ENCODE data around the gene AKR1C4. TPM values are rescaled to one million over a fixed set of nuclear protein-coding genes. Genes with fewer than 3 reads are reported as not detected.
"Not testable (repeated sequence)": the region's sequence is repeated elsewhere in the genome, so short reads cannot be mapped to it uniquely, and the experiment has no call there.

Gene AKR1C4
- total and polyA plus RNA-seq, 4 donors: 3.2 to 260 (median 129) TPM

- DNase-seq (ENCODE audit: low spot score): no peak
- no peak overlapping the region for H3K9ac ChIP-seq (ENCODE audit: low read depth in 1 of 2, low read length in 2 of 2)
- no peaks in the 10 kb centered on the region for H3K27me3 ChIP-seq (ENCODE audit: control insufficient read depth in 4 of 4, insufficient read depth in 4 of 4, low read length in 3 of 4)
- TF ChIP-seq HNF4G (IDR thresholded peaks at IDR 0.05) (no peak), GABPA (IDR thresholded peaks at IDR 0.05 in 1 of 2, conservative IDR thresholded peaks at IDR 0.05 in 1 of 2) (no peak), TAF1 (conservative IDR thresholded peaks at IDR 0.05) (no peak), EGR1 (IDR thresholded peaks at IDR 0.05; ENCODE audit: low read depth in 2 of 2) (no peak), JUND (IDR thresholded peaks at IDR 0.05) (no peak), ZBTB33 (IDR thresholded peaks at IDR 0.05) (no peak), YY1 (IDR thresholded peaks at IDR 0.05) (no peak), RAD21 (IDR thresholded peaks at IDR 0.05) (no peak), RXRA (IDR thresholded peaks at IDR 0.05) (no peak), FOXA2 (IDR thresholded peaks at IDR 0.05) (no peak), SP1 (IDR thresholded peaks at IDR 0.05) (no peak), FOXA1 (IDR thresholded peaks at IDR 0.05) (no peak), ATF3 (IDR thresholded peaks at IDR 0.05) (no peak), HNF4A (conservative IDR thresholded peaks at IDR 0.05) (no peak), MAX (IDR thresholded peaks at IDR 0.05) (no peak), NR2F2 (IDR thresholded peaks at IDR 0.05) (no peak)
- TF ChIP-seq, protein P1, sequence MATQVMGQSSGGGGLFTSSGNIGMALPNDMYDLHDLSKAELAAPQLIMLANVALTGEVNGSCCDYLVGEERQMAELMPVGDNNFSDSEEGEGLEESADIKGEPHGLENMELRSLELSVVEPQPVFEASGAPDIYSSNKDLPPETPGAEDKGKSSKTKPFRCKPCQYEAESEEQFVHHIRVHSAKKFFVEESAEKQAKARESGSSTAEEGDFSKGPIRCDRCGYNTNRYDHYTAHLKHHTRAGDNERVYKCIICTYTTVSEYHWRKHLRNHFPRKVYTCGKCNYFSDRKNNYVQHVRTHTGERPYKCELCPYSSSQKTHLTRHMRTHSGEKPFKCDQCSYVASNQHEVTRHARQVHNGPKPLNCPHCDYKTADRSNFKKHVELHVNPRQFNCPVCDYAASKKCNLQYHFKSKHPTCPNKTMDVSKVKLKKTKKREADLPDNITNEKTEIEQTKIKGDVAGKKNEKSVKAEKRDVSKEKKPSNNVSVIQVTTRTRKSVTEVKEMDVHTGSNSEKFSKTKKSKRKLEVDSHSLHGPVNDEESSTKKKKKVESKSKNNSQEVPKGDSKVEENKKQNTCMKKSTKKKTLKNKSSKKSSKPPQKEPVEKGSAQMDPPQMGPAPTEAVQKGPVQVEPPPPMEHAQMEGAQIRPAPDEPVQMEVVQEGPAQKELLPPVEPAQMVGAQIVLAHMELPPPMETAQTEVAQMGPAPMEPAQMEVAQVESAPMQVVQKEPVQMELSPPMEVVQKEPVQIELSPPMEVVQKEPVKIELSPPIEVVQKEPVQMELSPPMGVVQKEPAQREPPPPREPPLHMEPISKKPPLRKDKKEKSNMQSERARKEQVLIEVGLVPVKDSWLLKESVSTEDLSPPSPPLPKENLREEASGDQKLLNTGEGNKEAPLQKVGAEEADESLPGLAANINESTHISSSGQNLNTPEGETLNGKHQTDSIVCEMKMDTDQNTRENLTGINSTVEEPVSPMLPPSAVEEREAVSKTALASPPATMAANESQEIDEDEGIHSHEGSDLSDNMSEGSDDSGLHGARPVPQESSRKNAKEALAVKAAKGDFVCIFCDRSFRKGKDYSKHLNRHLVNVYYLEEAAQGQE (IDR thresholded peaks at IDR 0.05): no peak
- TF ChIP-seq, protein P2, sequence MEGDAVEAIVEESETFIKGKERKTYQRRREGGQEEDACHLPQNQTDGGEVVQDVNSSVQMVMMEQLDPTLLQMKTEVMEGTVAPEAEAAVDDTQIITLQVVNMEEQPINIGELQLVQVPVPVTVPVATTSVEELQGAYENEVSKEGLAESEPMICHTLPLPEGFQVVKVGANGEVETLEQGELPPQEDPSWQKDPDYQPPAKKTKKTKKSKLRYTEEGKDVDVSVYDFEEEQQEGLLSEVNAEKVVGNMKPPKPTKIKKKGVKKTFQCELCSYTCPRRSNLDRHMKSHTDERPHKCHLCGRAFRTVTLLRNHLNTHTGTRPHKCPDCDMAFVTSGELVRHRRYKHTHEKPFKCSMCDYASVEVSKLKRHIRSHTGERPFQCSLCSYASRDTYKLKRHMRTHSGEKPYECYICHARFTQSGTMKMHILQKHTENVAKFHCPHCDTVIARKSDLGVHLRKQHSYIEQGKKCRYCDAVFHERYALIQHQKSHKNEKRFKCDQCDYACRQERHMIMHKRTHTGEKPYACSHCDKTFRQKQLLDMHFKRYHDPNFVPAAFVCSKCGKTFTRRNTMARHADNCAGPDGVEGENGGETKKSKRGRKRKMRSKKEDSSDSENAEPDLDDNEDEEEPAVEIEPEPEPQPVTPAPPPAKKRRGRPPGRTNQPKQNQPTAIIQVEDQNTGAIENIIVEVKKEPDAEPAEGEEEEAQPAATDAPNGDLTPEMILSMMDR (IDR thresholded peaks at IDR 0.05; ENCODE audit: low read depth, low read length, missing input control): no peak
- 80% methylated on average over 4 of the region's 4 CpGs for WGBS
- H3K27ac ChIP-seq (ENCODE audit: low read depth in 1 of 2, low read length in 2 of 2): no peak overlapping the region
- peaks cover under 1 to 8% (median 4%) of the 10 kb centered on the region in 4 donors for H3K4me1 ChIP-seq (ENCODE audit: control insufficient read depth in 4 of 4, insufficient read depth in 4 of 4, low read length in 3 of 4)
- no peak overlapping the region for H3K4me3 ChIP-seq (ENCODE audit: low read depth in 1 of 3, low read length in 3 of 3)
- H3K9me3 ChIP-seq (ENCODE audit: control insufficient read depth in 4 of 4, low read length in 3 of 4): peaks cover 0 to 6% (median 0%) of the 10 kb centered on the region in 4 donors
- H3K36me3 ChIP-seq (ENCODE audit: control insufficient read depth in 4 of 4, insufficient read depth in 3 of 4, low read depth in 1 of 4, low read length in 3 of 4): no peaks in the 10 kb centered on the region
These were observed 57.9 kb downstream of the AKR1C4 start for GRCh38 chr10:5254488-5254887.

- 94% methylated on average over 3 of the region's 3 CpGs for WGBS
These were observed 61.1 kb downstream of the AKR1C4 start for GRCh38 chr10:5257768-5258167.

More at GRCh38 chr10:5257768-5258167, 61.1 kb downstream of the AKR1C4 start:
- H3K4me1 ChIP-seq (ENCODE audit: control insufficient read depth in 4 of 4, insufficient read depth in 4 of 4, low read length in 3 of 4): peaks cover 4 to 20% (median 6%) of the 10 kb centered on the region in 4 donors
- H3K36me3 ChIP-seq (ENCODE audit: control insufficient read depth in 4 of 4, insufficient read depth in 3 of 4, low read depth in 1 of 4, low read length in 3 of 4); H3K9me3 ChIP-seq (ENCODE audit: control insufficient read depth in 4 of 4, low read length in 3 of 4); H3K27me3 ChIP-seq (ENCODE audit: control insufficient read depth in 4 of 4, insufficient read depth in 4 of 4, low read length in 3 of 4); H3K4me3 ChIP-seq (ENCODE audit: low read depth in 1 of 3, low read length in 3 of 3); DNase-seq (ENCODE audit: low spot score); H3K9ac ChIP-seq (ENCODE audit: low read depth in 1 of 2, low read length in 2 of 2); H3K27ac ChIP-seq (ENCODE audit: low read depth in 1 of 2, low read length in 2 of 2): not testable (repeated sequence)
